ENCODE data around the gene COBLL1.

- TF ChIP-seq, protein P1, sequence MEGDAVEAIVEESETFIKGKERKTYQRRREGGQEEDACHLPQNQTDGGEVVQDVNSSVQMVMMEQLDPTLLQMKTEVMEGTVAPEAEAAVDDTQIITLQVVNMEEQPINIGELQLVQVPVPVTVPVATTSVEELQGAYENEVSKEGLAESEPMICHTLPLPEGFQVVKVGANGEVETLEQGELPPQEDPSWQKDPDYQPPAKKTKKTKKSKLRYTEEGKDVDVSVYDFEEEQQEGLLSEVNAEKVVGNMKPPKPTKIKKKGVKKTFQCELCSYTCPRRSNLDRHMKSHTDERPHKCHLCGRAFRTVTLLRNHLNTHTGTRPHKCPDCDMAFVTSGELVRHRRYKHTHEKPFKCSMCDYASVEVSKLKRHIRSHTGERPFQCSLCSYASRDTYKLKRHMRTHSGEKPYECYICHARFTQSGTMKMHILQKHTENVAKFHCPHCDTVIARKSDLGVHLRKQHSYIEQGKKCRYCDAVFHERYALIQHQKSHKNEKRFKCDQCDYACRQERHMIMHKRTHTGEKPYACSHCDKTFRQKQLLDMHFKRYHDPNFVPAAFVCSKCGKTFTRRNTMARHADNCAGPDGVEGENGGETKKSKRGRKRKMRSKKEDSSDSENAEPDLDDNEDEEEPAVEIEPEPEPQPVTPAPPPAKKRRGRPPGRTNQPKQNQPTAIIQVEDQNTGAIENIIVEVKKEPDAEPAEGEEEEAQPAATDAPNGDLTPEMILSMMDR (IDR thresholded peaks at IDR 0.05; ENCODE audit: borderline replicate concordance, extremely low read depth, low read length, poor library complexity, severe bottlenecking), result no peak
- no peak for TF ChIP-seq EZH2 (IDR thresholded peaks at IDR 0.05; ENCODE audit: borderline replicate concordance, low read depth, low read length, severe bottlenecking)
Measured at GRCh38 chr2:164711766-164712138, 129.9 kb downstream of the COBLL1 start.

Data from DND-41 (cell line).